Epithelial cell of proximal tubule (primary cell): ENCODE results near the gene LIF. TPM values are rescaled to one million over a fixed set of nuclear protein-coding genes. Genes with fewer than 3 reads are reported as not detected.

Source experiments
- DNase-seq: peaks from one replicate; pipeline ENCODE4 v3.0.0-alpha.2; 2011; ENCODE audit warnings: low read depth
- H3K4me3 ChIP-seq: 2 replicates; pipeline ENCODE4 v1.5.1; 2011; ENCODE audit warnings: low read depth, mild to moderate bottlenecking, low read length
- CTCF ChIP-seq: conservative IDR thresholded peaks from 2 replicates; pipeline ENCODE4 v1.5.1; 2012; ENCODE audit warnings: low read depth, mild to moderate bottlenecking, low read length
- total RNA-seq: library from RNA; depleted of rRNA; stranded (reverse); fragments of >200 nt; gene quantifications from 2 replicates; pipeline ENCODE4 v1.2.3, GENCODE V29; 2015

Gene LIF
- total RNA-seq, 1 donor from 2014 or later, result 48.7 TPM

- DNase-seq, result no peak
- no peak for TF ChIP-seq CTCF
- no peak overlapping the region for H3K4me3 ChIP-seq
Measured at GRCh38 chr22:30270832-30271231, 24.3 kb upstream of the LIF start.

DNA sequence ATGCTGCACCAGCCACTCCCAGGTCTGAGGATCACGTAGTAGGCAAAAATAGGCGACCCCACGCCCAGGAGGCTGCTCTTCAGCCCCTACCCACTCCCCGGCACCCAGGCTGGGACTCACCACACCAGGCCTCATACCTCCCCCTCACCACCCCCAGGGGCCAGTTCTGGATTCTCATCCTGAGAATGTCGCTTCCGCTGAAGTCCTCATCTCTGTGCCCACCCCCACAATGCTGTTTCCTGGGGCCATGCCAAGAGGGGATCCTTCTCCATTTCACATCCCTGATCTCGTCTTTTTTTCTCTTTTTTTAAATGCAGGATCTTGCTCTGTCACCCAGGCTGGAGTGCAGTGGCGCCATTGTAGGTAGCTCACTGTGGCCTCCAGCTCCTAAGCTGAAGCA lies 21.8 kb upstream of the LIF start:
- TF ChIP-seq CTCF, result no peak
- DNase-seq, result no peak
- no peak overlapping the region for H3K4me3 ChIP-seq

DNA sequence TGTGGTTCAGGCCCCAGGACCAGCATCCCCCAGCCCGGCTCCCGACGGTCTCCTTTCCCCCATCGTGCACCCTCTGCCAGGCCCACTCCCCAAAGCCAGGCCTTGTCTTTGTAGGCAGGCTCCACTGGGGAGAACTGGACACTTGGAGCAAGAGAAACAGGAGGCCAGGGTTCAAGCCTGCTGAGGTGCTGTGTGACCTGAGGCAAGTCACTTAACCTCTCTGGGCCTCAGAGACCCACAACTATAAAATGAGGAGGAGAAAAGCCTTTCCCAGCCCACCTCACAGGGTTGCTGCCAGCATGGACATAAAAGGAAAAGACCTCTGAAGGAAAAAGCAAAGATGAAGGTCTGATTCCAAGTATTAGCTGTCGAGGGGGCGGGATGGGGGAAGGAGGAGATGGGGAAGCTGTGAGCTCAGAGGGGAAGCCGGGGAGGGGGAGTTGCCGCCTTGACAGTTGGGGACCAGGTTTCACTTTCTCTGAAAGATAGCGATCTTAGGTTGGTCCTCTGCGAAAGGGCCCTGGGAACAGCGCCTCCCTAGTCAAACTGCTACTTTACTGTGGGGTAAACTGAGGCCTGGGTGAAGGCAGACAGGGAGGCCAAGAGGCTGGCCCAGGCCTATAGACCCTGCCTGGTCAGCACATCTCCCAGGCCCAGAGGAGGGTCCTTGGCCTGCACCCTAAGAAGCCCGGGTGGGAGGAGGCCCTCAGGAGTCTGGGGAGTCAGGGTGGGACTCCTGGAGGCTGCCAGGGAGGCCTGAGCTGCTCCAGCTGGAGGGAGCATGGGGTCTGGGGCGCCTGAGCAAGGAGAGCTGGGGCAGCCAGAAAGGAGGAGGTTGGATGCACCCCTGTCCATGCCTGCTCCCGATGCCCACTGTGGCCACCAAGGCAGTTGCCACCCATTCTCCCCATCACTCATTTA lies 21.1 kb upstream of the LIF start:
- no peak for TF ChIP-seq CTCF
- DNase-seq, result no peak
- no peak overlapping the region for H3K4me3 ChIP-seq

- TF ChIP-seq CTCF, result no peak
- no peak within 1 kb of the TSS for H3K4me3 ChIP-seq
- no peak for DNase-seq
Measured at GRCh38 chr22:30266445-30267381, 20.2 kb upstream of the LIF start, which contains the start of gene OSM. OSM (minus strand) TSS chr22:30266851; CDS start chr22:30266799, 52 bp downstream.

DNA sequence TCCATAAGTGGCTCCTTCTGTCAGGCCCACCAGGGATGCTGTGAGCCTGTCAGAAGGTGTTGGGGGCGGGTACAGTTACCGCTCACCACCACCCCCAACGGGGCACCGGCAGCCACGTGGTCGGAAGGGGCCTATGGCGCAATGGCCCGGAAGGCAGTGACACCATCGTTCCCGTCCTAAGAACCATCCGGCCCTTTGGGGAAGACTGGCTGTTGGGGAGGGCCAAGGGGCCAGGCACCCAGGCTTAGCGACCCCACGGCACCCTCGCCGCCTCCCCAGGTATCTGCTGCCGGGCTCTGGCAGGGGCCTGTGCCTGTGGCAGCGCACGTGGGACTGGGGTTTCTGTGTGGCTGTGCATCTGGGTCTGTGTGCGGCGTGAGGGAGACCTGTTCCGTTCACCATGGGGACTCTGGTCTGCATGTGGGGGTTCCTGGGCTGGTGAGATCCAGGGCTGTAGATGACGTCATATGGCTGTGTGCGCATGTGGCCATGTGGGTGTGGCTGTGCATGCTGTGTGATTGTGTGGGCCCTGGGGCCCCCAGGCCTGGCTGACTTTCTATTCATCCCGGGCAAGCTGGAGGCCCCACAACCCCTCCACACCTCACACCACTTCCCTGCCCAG lies 19.4 kb upstream of the LIF start:
- DNase-seq, result no peak
- H3K4me3 ChIP-seq, result no peak overlapping the region
- TF ChIP-seq CTCF, result no peak

DNA sequence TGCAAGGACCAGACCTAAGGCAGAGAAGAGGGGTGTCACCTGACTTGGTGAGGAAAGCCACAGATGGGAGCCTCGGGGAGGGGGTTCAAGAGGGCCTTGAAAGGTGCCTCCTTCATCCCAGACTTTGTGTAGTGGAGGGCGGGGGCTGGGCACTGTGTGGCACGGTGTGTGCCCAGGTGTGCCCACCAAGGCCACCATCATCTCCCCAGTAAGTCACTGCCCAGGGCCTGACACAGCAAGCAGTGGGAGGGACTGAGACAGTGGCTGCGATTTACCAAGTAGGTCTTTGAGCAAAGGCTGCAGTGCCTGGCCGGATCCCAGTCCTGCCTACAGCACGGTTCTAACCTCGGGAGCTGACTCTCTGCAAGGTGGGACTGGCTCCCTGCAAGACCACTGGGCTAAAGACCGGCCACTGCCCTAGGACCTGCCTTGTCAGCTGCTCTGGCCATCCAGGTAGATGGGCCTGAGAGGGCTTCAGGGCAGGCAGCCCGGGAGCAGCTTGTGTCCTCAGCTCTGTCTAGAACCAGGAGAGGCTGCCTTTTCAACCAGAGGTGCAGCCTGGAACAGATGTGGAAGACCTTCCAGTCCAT lies 18.7 kb upstream of the LIF start:
- no peak for DNase-seq
- TF ChIP-seq CTCF, result no peak
- H3K4me3 ChIP-seq, result no peak overlapping the region
